HG03045 (cell line): ENCODE data around the gene MGST2.
"Not testable (repeated sequence)": the region's sequence is repeated elsewhere in the genome, so short reads cannot be mapped to it uniquely, and the experiment has no call there.

Experiments
- ATAC-seq: cut with Tn5 transposase; IDR thresholded peaks from one replicate; pipeline ENCODE4 v1.9.1; 2021; ENCODE audit warnings: mild to moderate bottlenecking, moderate library complexity; ENCODE audit not compliant: unreplicated experiment

The MGST2 gene

GRCh38 chr4:139669335-139669734 is 3.7 kb downstream of the MGST2 start:
- no peak for ATAC-seq

GRCh38 chr4:139669890-139670289 is 4.3 kb downstream of the MGST2 start:
- no peak for ATAC-seq

GRCh38 chr4:139670775-139671174 is 5.2 kb downstream of the MGST2 start:
- no peak for ATAC-seq

DNA sequence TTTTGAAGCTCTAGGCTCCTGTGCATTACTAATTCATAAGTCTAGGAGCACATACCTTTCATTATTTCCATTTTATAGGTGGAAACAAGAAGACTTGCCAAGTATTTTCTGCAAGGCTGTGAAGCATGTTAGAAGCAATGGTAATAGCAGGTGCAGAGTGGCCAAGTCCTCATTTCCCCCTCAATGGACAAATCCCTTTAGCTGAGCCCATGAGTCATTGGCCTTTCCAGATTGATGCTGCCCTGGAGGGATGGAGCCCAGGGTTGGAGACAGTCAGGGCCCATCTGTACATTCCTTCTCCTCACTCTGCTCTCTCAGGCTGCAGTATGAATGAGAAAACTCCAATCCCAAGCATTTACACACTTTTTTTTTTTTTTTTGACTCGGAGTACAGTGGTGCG is 6.6 kb downstream of the MGST2 start:
- ATAC-seq, result no peak

GRCh38 chr4:139672732-139673131 is 7.1 kb downstream of the MGST2 start:
- ATAC-seq, result no peak

GRCh38 chr4:139674875-139675550 is 9.4 kb downstream of the MGST2 start:
- no peak for ATAC-seq

DNA sequence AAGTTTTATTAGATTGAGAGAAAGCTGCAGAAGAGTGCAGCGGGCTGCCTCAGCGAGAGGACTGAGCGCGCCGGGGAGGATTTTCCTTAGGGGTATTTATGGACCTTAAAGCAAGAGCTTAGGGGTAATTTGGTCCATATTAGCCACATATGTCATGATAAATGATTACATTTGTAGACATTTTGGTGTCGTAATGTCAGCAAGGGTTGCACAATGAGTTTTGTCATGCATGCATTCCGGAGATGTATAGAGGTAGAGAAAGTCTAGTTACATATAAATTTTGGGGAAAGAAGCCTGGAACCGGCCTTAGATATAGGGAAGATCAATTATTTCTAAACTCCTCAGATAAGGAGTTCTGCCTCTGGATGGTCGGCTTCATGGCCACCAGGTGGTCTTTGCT is 10.0 kb downstream of the MGST2 start:
- no peak for ATAC-seq

DNA sequence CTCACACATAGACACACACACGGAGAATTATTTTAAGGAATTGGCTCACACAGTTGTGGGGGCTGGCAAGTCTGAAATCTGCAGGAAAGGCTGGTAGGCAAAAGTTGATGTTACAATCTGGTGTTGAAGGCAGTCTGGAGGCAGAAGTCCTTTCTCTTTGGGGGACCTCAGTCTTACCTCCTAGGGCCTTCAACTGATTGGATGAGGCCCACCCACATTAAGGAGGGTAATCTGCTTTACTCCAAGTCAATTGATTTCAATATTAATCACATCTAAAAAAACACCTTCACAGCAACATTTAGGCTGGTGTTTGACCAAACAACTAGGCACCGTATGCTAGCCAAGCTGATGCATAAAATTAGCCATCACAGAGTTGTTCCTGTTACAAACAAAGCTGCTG is 10.7 kb downstream of the MGST2 start:
- no peak for ATAC-seq

DNA sequence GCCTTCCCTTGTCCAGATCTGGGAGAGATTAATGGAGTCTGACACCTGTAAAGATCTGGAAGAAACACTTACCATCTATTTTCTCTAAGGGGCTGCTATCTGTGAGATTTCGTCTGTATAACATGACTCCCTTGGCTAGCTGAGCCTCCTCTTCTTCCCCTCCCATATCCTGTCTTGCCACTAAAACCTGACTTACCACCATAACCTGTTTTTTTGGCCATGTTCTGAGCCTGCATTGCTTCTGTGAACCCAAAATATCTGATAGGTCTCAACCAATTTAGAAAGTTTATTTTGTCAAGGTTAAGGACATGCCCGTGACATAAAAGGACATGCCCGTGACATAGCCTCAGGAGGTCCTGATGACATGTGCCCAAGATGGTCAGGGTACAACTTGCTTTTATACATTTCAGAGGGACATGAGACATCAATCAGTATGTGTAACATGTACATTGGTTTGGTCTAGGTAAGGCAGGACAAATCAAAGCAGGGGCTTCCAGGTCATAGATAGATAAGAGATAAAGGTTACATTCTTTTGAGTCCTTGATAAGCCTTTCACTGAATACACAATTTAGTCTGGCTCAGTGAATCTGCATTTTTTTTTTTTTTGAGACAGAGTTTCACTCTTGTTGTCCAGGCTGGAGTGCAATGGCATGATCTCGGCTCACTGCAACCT is 11.4 kb downstream of the MGST2 start:
- no peak for ATAC-seq

DNA sequence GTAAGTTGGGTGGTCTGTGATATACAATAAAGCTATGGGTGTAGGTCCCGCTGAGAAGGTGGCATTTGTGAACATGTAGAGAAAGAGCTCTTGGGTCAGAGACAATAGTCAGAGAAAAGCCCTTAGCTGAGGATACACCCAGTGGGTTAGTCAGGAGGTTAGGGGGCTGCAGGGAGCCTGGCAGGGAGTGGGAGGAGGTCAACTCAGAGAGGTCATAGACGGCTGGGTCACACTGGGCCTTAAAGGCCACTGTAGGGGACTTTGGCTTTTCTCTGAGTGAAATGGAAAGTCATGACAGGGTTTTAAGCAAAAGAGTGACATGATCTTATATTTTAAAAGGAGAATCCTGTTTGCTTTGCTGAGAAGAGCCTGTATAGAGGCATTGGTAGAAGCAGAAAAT is 16.7 kb downstream of the MGST2 start:
- no peak for ATAC-seq

DNA sequence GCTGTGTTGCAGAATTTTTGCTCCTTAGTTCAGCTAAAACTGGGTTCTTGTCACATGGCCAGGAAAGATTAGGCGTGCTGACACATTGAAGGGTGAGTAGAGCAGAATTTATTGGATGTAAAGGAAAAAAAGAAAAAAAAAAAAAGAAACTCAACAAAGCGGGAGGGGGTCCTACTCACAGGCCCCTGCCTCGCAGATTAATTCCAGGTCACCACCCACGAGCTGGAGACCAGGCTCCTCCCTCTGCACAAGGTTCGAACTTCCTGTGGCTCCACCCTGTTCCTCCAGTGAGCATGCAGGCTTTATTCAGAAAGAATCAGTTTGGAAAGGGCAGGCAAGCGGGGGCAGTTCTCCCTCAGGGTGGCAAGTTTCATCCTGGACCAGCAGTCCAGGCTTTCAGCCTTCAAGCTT is 17.1 kb downstream of the MGST2 start:
- ATAC-seq, result no peak

- no peak for ATAC-seq
Observed at GRCh38 chr4:139684351-139684750, 18.7 kb downstream of the MGST2 start.

- no peak for ATAC-seq
Observed at GRCh38 chr4:139685180-139685579, 19.6 kb downstream of the MGST2 start.

- ATAC-seq, result no peak
Observed at GRCh38 chr4:139686130-139686529, 20.5 kb downstream of the MGST2 start.

DNA sequence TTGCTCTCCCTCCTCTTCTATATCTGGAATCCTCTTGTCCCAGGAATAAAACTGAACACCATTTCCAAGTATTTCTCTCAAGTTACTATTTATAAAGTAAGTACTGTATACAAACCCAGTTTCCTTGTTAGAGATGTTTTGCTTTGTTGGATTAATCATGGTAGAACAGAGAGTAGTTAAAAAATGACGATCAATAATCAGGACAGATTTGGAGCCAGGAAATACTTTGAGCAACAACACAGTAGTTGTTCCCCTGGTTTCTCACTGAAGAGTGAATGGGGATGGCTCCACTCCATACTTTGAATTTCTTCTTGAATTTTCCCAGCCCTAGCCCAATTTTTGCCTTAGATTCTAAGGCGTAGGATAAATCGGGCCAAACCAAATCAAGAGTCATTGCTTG is 21.4 kb downstream of the MGST2 start:
- no peak for ATAC-seq

- ATAC-seq, result no peak
Observed at GRCh38 chr4:139689093-139689722, 23.6 kb downstream of the MGST2 start.

DNA sequence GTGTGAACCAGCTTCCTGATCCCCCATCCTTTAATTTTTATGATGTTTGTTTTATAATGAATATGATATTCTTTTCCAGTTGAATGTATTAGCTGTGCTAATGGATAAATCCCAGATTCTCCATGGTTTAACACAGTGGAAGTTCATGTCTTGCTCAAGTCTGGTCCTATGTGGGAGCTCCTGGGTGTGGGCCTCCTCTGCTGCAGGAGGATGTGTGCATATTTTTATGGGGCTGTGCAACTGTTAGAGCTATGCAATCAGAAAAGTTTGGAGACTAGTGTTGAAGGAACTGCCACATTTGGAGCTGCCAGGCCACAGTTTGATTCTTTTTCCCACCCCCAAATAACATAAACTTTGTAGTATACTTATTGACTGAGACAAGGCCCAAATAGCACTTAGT is 24.8 kb downstream of the MGST2 start:
- no peak for ATAC-seq

GRCh38 chr4:139692309-139693012 is 26.8 kb downstream of the MGST2 start:
- no peak for ATAC-seq

- ATAC-seq, result no peak
Observed at GRCh38 chr4:139694522-139695107, 29.0 kb downstream of the MGST2 start.

DNA sequence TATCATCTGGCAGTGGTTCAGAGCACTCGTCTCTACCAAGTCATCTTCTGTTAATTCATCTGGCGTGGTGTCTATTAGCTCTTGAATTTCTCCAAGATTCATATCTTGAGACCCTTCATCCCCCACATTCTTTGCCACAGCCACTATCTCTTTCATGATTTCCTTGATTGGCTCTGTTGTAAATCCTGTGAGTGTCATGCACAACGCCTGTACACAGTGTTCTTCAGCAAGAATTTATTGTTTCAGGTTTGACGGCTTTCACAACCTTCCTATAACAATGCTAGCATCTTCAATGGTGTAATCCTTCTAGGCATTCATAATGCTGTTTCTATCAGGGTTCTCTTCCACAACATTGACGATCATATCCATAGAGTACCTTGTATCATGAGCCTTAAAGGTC is 30.9 kb downstream of the MGST2 start:
- ATAC-seq, result no peak

- not testable (repeated sequence) for ATAC-seq
Observed at GRCh38 chr4:139698167-139698925, 32.7 kb downstream of the MGST2 start.
